Neural cell (in vitro differentiated cells): ENCODE data around the gene XAF1.

Experiments used
- CTCF ChIP-seq: fragments of 450-650 bp; IDR thresholded peaks from 2 replicates; pipeline ENCODE4 v1.5.1; 2014; ENCODE audit warnings: antibody characterized with exemption, mild to moderate bottlenecking, moderate library complexity; ENCODE audit not compliant: poor library complexity, severe bottlenecking
- EP300 ChIP-seq: fragments of 450-650 bp; conservative IDR thresholded peaks from 2 replicates; pipeline ENCODE4 v1.6.1; 2014; ENCODE audit warnings: antibody characterized with exemption, mild to moderate bottlenecking, moderate library complexity; ENCODE audit not compliant: poor library complexity, severe bottlenecking
- EZH2 ChIP-seq: fragments of 200-600, 300-800 bp; shearing (Covaris generic), sonication (generic); IDR thresholded peaks from 2 replicates; pipeline ENCODE4 v1.6.1; 2014; ENCODE audit warnings: antibody characterized with exemption, low read length, borderline replicate concordance, mild to moderate bottlenecking; ENCODE audit not compliant: insufficient read depth, poor library complexity, severe bottlenecking
- MXI1 ChIP-seq: fragments of 450-650 bp; conservative IDR thresholded peaks from 2 replicates; pipeline ENCODE4 v1.6.1; 2014; ENCODE audit warnings: antibody characterized with exemption, mild to moderate bottlenecking; ENCODE audit not compliant: poor library complexity, severe bottlenecking
- POLR2AphosphoS5 ChIP-seq: IDR thresholded peaks from 2 replicates; pipeline ENCODE4 v1.6.1; 2012
- RAD21 ChIP-seq: fragments of 450-650 bp; conservative IDR thresholded peaks from 2 replicates; pipeline ENCODE4 v1.6.1; 2014; ENCODE audit warnings: antibody characterized with exemption, mild to moderate bottlenecking, moderate library complexity
- TAF1 ChIP-seq: IDR thresholded peaks from 2 replicates; pipeline ENCODE4 v1.6.1; 2012; ENCODE audit warnings: low read depth
- TF ChIP-seq, protein P1 (sequence below): IDR thresholded peaks from 2 replicates; pipeline ENCODE4 v1.6.1; 2012; ENCODE audit warnings: borderline replicate concordance

DNA sequence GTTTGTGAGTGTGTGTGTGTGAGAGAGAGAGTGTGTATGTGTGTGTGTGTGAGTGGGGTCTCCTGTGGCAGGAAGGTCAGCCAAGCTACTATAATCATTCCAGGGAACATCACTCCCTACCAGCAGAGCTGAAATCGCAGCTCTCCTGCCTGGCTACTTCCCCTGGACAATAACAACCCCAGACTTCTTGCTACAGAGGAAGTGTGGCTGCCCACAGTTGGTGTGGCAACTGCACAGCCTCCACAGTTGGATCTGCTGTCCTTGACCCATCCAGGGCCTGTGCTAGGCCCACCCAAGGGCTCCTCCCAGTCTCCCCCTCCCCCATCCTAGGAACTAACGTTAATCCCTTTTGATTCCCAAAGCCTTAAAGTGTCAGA is 44.2 kb upstream of the XAF1 start:
- no peak for TF ChIP-seq TAF1
- no peak for TF ChIP-seq CTCF
- no peak for TF ChIP-seq EZH2
- no peak for TF ChIP-seq EP300
- TF ChIP-seq POLR2AphosphoS5, result no peak
- TF ChIP-seq RAD21, result no peak
- TF ChIP-seq, protein P1, sequence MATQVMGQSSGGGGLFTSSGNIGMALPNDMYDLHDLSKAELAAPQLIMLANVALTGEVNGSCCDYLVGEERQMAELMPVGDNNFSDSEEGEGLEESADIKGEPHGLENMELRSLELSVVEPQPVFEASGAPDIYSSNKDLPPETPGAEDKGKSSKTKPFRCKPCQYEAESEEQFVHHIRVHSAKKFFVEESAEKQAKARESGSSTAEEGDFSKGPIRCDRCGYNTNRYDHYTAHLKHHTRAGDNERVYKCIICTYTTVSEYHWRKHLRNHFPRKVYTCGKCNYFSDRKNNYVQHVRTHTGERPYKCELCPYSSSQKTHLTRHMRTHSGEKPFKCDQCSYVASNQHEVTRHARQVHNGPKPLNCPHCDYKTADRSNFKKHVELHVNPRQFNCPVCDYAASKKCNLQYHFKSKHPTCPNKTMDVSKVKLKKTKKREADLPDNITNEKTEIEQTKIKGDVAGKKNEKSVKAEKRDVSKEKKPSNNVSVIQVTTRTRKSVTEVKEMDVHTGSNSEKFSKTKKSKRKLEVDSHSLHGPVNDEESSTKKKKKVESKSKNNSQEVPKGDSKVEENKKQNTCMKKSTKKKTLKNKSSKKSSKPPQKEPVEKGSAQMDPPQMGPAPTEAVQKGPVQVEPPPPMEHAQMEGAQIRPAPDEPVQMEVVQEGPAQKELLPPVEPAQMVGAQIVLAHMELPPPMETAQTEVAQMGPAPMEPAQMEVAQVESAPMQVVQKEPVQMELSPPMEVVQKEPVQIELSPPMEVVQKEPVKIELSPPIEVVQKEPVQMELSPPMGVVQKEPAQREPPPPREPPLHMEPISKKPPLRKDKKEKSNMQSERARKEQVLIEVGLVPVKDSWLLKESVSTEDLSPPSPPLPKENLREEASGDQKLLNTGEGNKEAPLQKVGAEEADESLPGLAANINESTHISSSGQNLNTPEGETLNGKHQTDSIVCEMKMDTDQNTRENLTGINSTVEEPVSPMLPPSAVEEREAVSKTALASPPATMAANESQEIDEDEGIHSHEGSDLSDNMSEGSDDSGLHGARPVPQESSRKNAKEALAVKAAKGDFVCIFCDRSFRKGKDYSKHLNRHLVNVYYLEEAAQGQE, result no peak
- no peak for TF ChIP-seq MXI1
